ENCODE measurements around the gene OR4D6.

DNA sequence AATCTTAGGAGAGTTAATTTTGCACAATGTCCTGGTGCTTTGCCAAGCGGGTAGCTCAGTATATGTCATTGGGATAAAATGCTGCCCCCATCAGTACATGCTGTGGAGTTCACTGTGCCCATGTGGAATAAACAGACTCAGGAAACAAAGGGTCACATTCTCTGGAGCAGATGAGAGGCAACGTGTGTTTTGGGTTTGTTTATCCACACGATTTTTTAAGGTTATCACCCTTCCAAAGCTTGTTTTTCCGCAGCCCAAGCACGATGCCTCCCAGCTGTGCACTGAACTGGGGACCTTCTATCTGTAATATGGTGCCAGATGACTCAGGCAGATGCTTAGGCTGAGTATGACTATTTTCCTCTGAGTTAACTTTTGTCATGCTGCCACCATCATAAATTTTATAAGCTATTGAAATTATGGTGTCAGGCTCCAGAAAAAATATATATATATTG lies 6.5 kb downstream of the OR4D6 start:
- no peak for TF ChIP-seq POLR2AphosphoS5 (IDR thresholded peaks at IDR 0.05; ENCODE audit: borderline replicate concordance, low read depth, low read length)
- no peak for TF ChIP-seq EZH2 (IDR thresholded peaks at IDR 0.05)
